HCT116 (cell line): ENCODE data around the gene NFS1. TPM values are rescaled to one million over a fixed set of nuclear protein-coding genes. Genes with fewer than 3 reads are reported as not detected.
A peak's percentile ranks its signal among the peaks of the same experiment; 100 is the strongest.
"Not testable (repeated sequence)": the region's sequence is repeated elsewhere in the genome, so short reads cannot be mapped to it uniquely, and the experiment has no call there.

Source experiments
- ATAC-seq: fragments of 200-7000 bp; cut with Tn5 transposase; 2 replicates; pipeline ENCODE4 v1.9.1; 2020; ENCODE audit warnings: mild to moderate bottlenecking, moderate library complexity
- BruUV-seq: library from RNA; stranded (reverse); fragments of 400-500 nt; replicated peaks from 2 replicates; lab custom pipeline; 2021; lab: Mats Ljungman, UMichigan
- CTCF ChIA-PET: fragments of 300-600 bp; sonication (Branson Sonifier 250); formaldehyde crosslinking; loops from one replicate; lab custom pipeline; 2021; ENCODE audit warnings: antibody characterized with exemption; lab: Charles Lee
- POLR2A ChIA-PET: fragments of 300-600, 350-600 bp; sonication (Branson Sonifier 250); formaldehyde crosslinking; loops from one replicate; lab custom pipeline; 2021; ENCODE audit warnings: antibody characterized with exemption; lab: Charles Lee
- RAD21 ChIA-PET, 2 experiments: fragments of 300-600 bp; sonication (Branson Sonifier 250); formaldehyde crosslinking; loops; one replicate each; lab custom pipeline; 2023; ENCODE audit warnings: low total read pairs in 2 of 2; ENCODE audit not compliant: uncharacterized antibody in 2 of 2, unreplicated experiment in 2 of 2, low non-redundant PET in 1 of 2; lab: Charles Lee
- DNase-seq: peaks from one replicate; pipeline ENCODE4 v3.0.0-alpha.2; 2010; ENCODE audit warnings: low read depth, low spot score
- H2AFZ ChIP-seq: fragments of 200-600 bp; shearing (Covaris generic), sonication (generic); 2 replicates; pipeline ENCODE4 v1.6.1; 2017; ENCODE audit warnings: low read depth, mixed run types, mixed read lengths, antibody characterized with exemption, low read length; ENCODE audit not compliant: poor library complexity, severe bottlenecking
- H3K27ac ChIP-seq: 2 replicates; pipeline ENCODE4 v1.5.1; 2012; ENCODE audit warnings: low read depth, low read length
- H3K27me3 ChIP-seq: fragments of 200-600 bp; sonication (generic); 2 replicates; pipeline ENCODE4 v1.6.1; 2016; ENCODE audit warnings: mixed run types, low read length, mixed read lengths; ENCODE audit not compliant: insufficient read depth
- H3K36me3 ChIP-seq, 2 experiments: fragments of 200-500 bp in 1 of 2; fragments of 200-600 bp in 1 of 2; sonication (Bioruptor generic) in 1 of 2; sonication (generic) in 1 of 2; 2 replicates each; pipeline versions ENCODE4 v1.5.1 to v1.6.1; 2014 to 2016; ENCODE audit warnings: low read length in 2 of 2, inconsistent platforms in 1 of 2, mixed read lengths in 1 of 2, mixed run types in 1 of 2; ENCODE audit not compliant: insufficient read depth in 2 of 2, control insufficient read depth in 1 of 2
- H3K4me1 ChIP-seq, 2 experiments: fragments of 200-600 bp in 1 of 2; sonication (generic) in 1 of 2; 2 replicates each; pipeline versions ENCODE4 v1.5.1 to v1.6.1; 2012 to 2017; ENCODE audit warnings: low read length in 2 of 2, inconsistent platforms in 1 of 2, mild to moderate bottlenecking in 1 of 2, mixed read lengths in 1 of 2, mixed run types in 1 of 2, moderate library complexity in 1 of 2; ENCODE audit not compliant: insufficient read depth in 2 of 2, control insufficient read depth in 1 of 2
- H3K4me2 ChIP-seq: fragments of 200-600 bp; sonication (generic); 2 replicates; pipeline ENCODE4 v1.6.1; 2017; ENCODE audit warnings: mixed run types, low read length, mixed read lengths
- H3K4me3 ChIP-seq, 2 experiments: fragments of 200-600 bp in 1 of 2; sonication (generic) in 1 of 2; replicated peaks in 1 of 2; 2 replicates each; pipeline ENCODE4 v1.5.1; 2011 to 2016; ENCODE audit warnings: low read length in 2 of 2, control low read depth in 1 of 2, low read depth in 1 of 2, mild to moderate bottlenecking in 1 of 2, mixed read lengths in 1 of 2, mixed run types in 1 of 2
- H3K79me2 ChIP-seq: fragments of 200-600 bp; sonication (generic); 2 replicates; pipeline ENCODE4 v1.6.1; 2017; ENCODE audit warnings: mild to moderate bottlenecking, mixed run types, low read length, moderate library complexity, mixed read lengths; ENCODE audit not compliant: insufficient read depth
- H3K9ac ChIP-seq: fragments of 200-600 bp; sonication (generic); 2 replicates; pipeline ENCODE4 v1.6.1; 2016; ENCODE audit warnings: low read length, mixed read lengths
- H3K9me2 ChIP-seq: fragments of 200-600 bp; sonication (generic), shearing (Covaris generic); 2 replicates; pipeline ENCODE4 v1.6.1; 2017; ENCODE audit warnings: mixed run types, mild to moderate bottlenecking, moderate library complexity; ENCODE audit not compliant: insufficient read depth
- H3K9me3 ChIP-seq, 2 experiments: fragments of 200-500 bp in 1 of 2; fragments of 200-600 bp in 1 of 2; sonication (Bioruptor generic) in 1 of 2; sonication (generic) in 1 of 2; 2 replicates each; pipeline ENCODE4 v1.6.1; 2014 to 2017; ENCODE audit warnings: low read length in 2 of 2, mixed read lengths in 2 of 2, inconsistent platforms in 1 of 2, low read depth in 1 of 2, mild to moderate bottlenecking in 1 of 2, mixed run types in 1 of 2, moderate library complexity in 1 of 2; ENCODE audit not compliant: control insufficient read depth in 1 of 2, insufficient read depth in 1 of 2
- H4K20me1 ChIP-seq: fragments of 200-600 bp; sonication (generic), shearing (Covaris generic); 2 replicates; pipeline ENCODE4 v1.6.1; 2017; ENCODE audit warnings: mixed run types, mild to moderate bottlenecking, moderate library complexity; ENCODE audit not compliant: insufficient read depth
- EGR1 ChIP-seq: IDR thresholded peaks from 2 replicates; pipeline ENCODE4 v1.6.1; 2012; ENCODE audit warnings: low read depth
- ELF1 ChIP-seq: IDR thresholded peaks from 2 replicates; pipeline ENCODE4 v1.6.1; 2012; ENCODE audit warnings: low read depth, borderline replicate concordance
- POLR2A ChIP-seq: IDR thresholded peaks from 2 replicates; pipeline ENCODE4 v1.7.0; 2011; ENCODE audit warnings: borderline replicate concordance; ENCODE audit not compliant: insufficient read depth, insufficient read length; ENCODE audit errors: extremely low read depth
- REST ChIP-seq: IDR thresholded peaks from 2 replicates; pipeline ENCODE4 v1.6.1; 2012; ENCODE audit warnings: low read depth
- SIN3A ChIP-seq: IDR thresholded peaks from 2 replicates; pipeline ENCODE4 v1.6.1; 2012; ENCODE audit warnings: low read depth
- SP1 ChIP-seq: IDR thresholded peaks from 2 replicates; pipeline ENCODE4 v1.6.1; 2012; ENCODE audit warnings: low read depth
- SRF ChIP-seq: IDR thresholded peaks from 2 replicates; pipeline ENCODE4 v1.6.1; 2012; ENCODE audit warnings: low read depth
- TCF7L2 ChIP-seq: IDR thresholded peaks from 2 replicates; pipeline ENCODE4 v1.7.0; 2011; ENCODE audit warnings: borderline replicate concordance, inconsistent platforms; ENCODE audit not compliant: insufficient read depth, insufficient read length; ENCODE audit errors: extremely low read depth
- ZBTB33 ChIP-seq: IDR thresholded peaks from 2 replicates; pipeline ENCODE4 v1.6.1; 2011; ENCODE audit warnings: mild to moderate bottlenecking, low read length, moderate library complexity; ENCODE audit not compliant: insufficient replicate concordance; ENCODE audit errors: extremely low read depth
- ZFX ChIP-seq: fragments of 450-650 bp; IDR thresholded peaks from 2 replicates; pipeline ENCODE4 v1.6.1; 2017
- ZNF274 ChIP-seq: fragments of 200-500 bp; sonication (Bioruptor generic); IDR thresholded peaks from 2 replicates; pipeline ENCODE4 v1.6.1; 2014; ENCODE audit warnings: mild to moderate bottlenecking, low read depth, low read length, inconsistent platforms
- intact Hi-C: fragments of 100-400 bp; cut with micrococcal nuclease; formaldehyde crosslinking; loops from 2 replicates; pipeline ENCODE4 v1.10.0; 2022
- total RNA-seq: library from RNA; stranded (reverse); gene quantifications from one replicate; pipeline ENCODE4 v1.2.1, GENCODE V29; 2021; ENCODE audit not compliant: unreplicated experiment
- TF ChIP-seq, protein P1 (sequence below): IDR thresholded peaks from 2 replicates; pipeline ENCODE4 v1.6.1; 2012

Gene NFS1
- total RNA-seq, 1 experiment from 2014 or later, result 33.9 TPM

- H3K27me3 ChIP-seq, ATAC-seq, H3K4me2 ChIP-seq, BruUV-seq, H3K9me3 ChIP-seq, H3K9ac ChIP-seq, H2AFZ ChIP-seq, H3K9me2 ChIP-seq, RAD21 ChIA-PET, DNase-seq, H3K27ac ChIP-seq, H3K4me3 ChIP-seq: not testable (repeated sequence)
- intact Hi-C loops, result loop anchor here (10.0 kb wide), 1 partner anchor 210 kb away; the partner anchor contains the start of gene SCAND1
- POLR2A ChIA-PET, result interaction anchor here (2.4 to 3.7 kb wide), 2 partner anchors 26 to 210 kb away, joined by 8 to 58 read pairs; partner anchors contain the start of genes PHF20 and SCAND1
- H3K36me3 ChIP-seq, result peaks cover 5 to 13% of the 10 kb centered on the region in 2 experiments
- CTCF ChIA-PET, result interaction anchor here (1.0 kb wide), 1 partner anchor 210 kb away, joined by 3 read pairs; the partner anchor contains the start of gene SCAND1
- peaks cover 34% of the 10 kb centered on the region for H3K79me2 ChIP-seq
- H3K4me1 ChIP-seq, result peaks cover 10 to 25% of the 10 kb centered on the region in 2 experiments
- H4K20me1 ChIP-seq, result peaks cover 10% of the 10 kb centered on the region; the same call in 1 of the 2 replicates
Measured at GRCh38 chr20:35744492-35744841, 45.3 kb upstream of the NFS1 start.

DNA sequence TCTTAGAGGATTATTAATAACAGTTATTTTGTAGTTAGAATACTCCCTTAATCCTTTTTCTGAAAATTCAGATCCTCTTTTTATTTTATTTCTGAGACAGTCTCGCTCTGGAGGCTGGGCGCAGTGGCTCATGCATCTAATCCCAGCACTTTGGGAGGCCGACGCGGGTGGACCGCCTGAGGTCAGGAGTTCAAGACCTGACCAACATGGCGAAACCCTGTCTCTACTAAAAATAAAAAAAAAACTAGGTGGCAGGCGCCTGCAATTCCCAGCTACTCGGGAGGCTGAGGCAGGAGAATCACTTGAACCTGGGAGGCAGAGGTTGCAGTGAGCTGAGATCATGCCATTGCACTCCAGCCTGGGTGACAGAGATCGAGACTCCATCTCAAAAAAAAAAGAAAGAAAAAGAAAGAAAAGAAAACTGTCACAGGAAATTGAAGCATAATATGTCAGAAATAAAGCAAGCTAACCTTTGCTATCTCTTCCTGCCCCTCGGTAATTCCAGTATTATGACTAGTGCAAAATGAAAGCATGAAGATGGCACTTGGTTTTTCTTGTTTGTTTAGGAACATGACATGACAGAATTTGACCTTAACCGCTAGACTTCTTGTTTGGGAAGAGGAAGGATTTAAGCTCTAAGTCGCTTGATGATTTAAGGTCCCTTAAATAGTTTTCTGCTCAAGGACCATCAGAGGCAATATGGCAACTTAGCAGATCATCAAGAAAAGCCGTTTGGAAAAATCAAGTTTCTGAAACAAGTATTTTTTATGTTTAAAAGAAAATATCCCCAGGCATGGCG, 44.7 kb upstream of the NFS1 start:
- BruUV-seq, result no TSS peak
- ChIA-PET POLR2A (interaction anchor here (1.5 to 5.2 kb wide), 5 partner anchors 9 to 210 kb away, joined by 3 to 58 read pairs (median 8); partner anchors contain the start of genes PHF20 and SCAND1), RAD21 (no interaction called here), CTCF (interaction anchor here (1.0 kb wide), 1 partner anchor 210 kb away, joined by 3 read pairs; the partner anchor contains the start of gene SCAND1)
- Histone ChIP-seq H3K27me3 (no peaks in the 10 kb centered on the region), H3K4me1 (peaks cover 10 to 28% of the 10 kb centered on the region in 2 experiments), H3K4me3 (peak overlapping the region; percentile 68 to 90; a peak in 2 of 4 replicates), H3K79me2 (peaks cover 40% of the 10 kb centered on the region), H3K9me3 (no peaks in the 10 kb centered on the region), H3K4me2 (peak overlapping the region; percentile 90), H3K9me2 (no peaks in the 10 kb centered on the region), H3K9ac (peak overlapping the region; percentile 80; the same call in 1 of the 2 replicates), H4K20me1 (peaks cover 15% of the 10 kb centered on the region; the same call in 1 of the 2 replicates), H3K36me3 (peaks cover 10 to 17% of the 10 kb centered on the region in 2 experiments), H2AFZ (no peak overlapping the region), H3K27ac (peak overlapping the region; percentile 71; the same call in 1 of the 2 replicates)
- ATAC-seq (no peak), DNase-seq (no peak)
- intact Hi-C loops, result loop anchor here (2.0 to 10.0 kb wide), 2 partner anchors 141 to 211 kb away; partner anchors contain the start of gene SCAND1
- TF ChIP-seq ELF1 (no peak), REST (no peak), SP1 (no peak), ZFX (no peak), POLR2A (no peak), ZBTB33 (no peak), SRF (no peak), SIN3A (no peak), TCF7L2 (no peak), ZNF274 (no peak), EGR1 (no peak)
- TF ChIP-seq, protein P1, sequence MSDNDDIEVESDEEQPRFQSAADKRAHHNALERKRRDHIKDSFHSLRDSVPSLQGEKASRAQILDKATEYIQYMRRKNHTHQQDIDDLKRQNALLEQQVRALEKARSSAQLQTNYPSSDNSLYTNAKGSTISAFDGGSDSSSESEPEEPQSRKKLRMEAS, result no peak
